Esophagus squamous epithelium (tissue), 4 donors: ENCODE measurements around the gene MAD1L1.

Experiments
- POLR2A ChIP-seq, 4 donors: fragments of 450-650 bp; IDR thresholded peaks; one replicate each; pipeline ENCODE4 v1.6.1; 2017; ENCODE audit warnings: antibody characterized with exemption in 4 of 4, mild to moderate bottlenecking in 4 of 4, moderate library complexity in 3 of 4
- TF ChIP-seq, protein P1 (sequence below), 6 experiments: fragments of 450-650 bp in 4 of 6; fragments of 200-600 bp in 2 of 6; sonication (generic) in 2 of 6; IDR thresholded peaks; one replicate each; pipeline ENCODE4 v1.5.1; 2016 to 2019; ENCODE audit warnings: antibody characterized with exemption in 6 of 6, mild to moderate bottlenecking in 4 of 6, moderate library complexity in 4 of 6

DNA sequence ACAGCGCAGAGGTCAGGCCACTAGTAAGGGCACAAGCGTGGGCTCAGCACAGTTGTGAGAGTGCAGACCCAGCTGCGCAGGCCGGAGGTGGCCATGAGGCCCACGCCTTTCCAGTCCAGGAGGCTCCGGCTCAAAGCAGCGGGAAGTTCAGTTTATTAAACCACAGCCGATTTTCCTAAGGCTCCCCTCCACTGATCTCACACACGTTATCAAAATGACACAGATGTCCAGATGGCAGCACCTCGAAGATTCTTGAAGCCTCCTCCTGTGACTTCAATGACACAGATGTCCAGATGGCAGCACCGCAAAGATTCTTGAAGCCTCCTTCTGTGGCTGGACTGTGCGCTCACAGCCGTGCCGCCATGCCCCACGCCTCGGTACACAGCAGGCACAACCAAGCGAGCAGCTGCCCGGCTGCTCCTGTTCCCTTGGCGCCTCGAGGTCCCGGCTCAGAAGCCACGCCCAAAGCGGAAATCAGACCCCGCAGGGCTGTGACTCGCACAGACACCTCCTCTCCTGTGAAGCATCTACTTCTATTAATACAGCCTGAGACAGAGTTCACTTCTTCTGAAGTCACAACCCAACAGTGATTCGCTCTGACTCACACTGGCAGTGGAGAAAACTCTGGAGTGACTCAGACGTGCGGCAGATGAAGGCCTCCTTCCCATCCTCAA lies 122.7 kb downstream of the MAD1L1 start:
- TF ChIP-seq, protein P1, sequence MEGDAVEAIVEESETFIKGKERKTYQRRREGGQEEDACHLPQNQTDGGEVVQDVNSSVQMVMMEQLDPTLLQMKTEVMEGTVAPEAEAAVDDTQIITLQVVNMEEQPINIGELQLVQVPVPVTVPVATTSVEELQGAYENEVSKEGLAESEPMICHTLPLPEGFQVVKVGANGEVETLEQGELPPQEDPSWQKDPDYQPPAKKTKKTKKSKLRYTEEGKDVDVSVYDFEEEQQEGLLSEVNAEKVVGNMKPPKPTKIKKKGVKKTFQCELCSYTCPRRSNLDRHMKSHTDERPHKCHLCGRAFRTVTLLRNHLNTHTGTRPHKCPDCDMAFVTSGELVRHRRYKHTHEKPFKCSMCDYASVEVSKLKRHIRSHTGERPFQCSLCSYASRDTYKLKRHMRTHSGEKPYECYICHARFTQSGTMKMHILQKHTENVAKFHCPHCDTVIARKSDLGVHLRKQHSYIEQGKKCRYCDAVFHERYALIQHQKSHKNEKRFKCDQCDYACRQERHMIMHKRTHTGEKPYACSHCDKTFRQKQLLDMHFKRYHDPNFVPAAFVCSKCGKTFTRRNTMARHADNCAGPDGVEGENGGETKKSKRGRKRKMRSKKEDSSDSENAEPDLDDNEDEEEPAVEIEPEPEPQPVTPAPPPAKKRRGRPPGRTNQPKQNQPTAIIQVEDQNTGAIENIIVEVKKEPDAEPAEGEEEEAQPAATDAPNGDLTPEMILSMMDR (IDR thresholded peaks at IDR 0.05), result no peak
- no peak for TF ChIP-seq POLR2A (IDR thresholded peaks at IDR 0.05)
